Cardiac fibroblast (primary cell): ENCODE data around the gene TOP2B.

Source experiments
- DNase-seq, 2 donors: peaks; one replicate each; pipeline versions ENCODE4 v3.0.0 to v3.0.0-alpha.2; 2010; ENCODE audit warnings: low read depth in 2 of 2
- H3K4me3 ChIP-seq, 2 donors: replicated peaks in 1 of 2; 1 replicate in 1 of 2; 2 replicates in 1 of 2; pipeline ENCODE4 v1.5.1; 2011; ENCODE audit warnings: low read depth in 2 of 2, low read length in 2 of 2, mild to moderate bottlenecking in 2 of 2, moderate library complexity in 1 of 2
- TF ChIP-seq, protein P1 (sequence below): IDR thresholded peaks from one replicate; pipeline ENCODE4 v1.5.1; 2011; ENCODE audit warnings: low read depth, mild to moderate bottlenecking, low read length, inconsistent platforms

TOP2B gene

GRCh38 chr3:25586167-25586505 is 78.6 kb downstream of the TOP2B start:
- TF ChIP-seq, protein P1, sequence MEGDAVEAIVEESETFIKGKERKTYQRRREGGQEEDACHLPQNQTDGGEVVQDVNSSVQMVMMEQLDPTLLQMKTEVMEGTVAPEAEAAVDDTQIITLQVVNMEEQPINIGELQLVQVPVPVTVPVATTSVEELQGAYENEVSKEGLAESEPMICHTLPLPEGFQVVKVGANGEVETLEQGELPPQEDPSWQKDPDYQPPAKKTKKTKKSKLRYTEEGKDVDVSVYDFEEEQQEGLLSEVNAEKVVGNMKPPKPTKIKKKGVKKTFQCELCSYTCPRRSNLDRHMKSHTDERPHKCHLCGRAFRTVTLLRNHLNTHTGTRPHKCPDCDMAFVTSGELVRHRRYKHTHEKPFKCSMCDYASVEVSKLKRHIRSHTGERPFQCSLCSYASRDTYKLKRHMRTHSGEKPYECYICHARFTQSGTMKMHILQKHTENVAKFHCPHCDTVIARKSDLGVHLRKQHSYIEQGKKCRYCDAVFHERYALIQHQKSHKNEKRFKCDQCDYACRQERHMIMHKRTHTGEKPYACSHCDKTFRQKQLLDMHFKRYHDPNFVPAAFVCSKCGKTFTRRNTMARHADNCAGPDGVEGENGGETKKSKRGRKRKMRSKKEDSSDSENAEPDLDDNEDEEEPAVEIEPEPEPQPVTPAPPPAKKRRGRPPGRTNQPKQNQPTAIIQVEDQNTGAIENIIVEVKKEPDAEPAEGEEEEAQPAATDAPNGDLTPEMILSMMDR: no peak
- no peak for DNase-seq
- no peak overlapping the region for H3K4me3 ChIP-seq

- no peak for DNase-seq
- TF ChIP-seq, protein P1: no peak
Observed at GRCh38 chr3:25585361-25586166, 79.1 kb downstream of the TOP2B start.

DNA sequence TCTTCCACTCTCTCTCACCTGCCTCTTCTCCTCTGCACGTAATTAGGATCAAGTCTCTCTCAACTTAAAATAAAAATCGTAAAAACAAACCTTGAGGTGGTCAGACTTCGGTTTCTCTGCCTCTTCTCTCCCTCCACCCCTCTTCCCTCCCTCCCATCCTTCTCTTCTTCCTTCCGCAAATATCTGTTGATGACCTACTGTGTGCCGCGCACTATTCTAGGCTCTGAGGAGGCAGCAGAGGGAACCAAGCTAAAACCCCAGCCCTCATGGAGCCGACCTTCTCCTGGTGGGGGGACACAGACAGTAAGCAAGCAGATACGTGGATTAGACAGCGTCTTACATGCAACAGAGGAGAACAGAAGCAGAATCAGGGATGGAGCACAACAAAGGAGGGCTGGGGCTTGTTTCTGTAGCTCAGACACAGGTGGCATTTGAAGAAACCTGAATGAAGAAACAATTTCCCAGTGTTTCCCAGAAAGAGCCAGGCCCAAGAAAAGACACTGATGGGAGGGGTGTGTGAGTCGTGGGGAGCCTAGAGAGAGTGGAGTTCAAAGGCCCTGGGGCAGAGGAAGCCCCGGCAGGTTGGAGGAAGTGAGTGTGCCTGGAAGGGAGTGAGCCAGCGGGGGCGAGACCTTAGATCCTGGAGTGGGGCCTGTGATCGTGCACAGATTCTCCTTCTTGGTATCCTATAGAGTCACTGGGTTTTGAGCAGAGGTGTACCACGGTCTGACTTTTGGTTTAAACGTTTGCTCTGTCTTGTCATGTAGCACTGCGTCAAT is 80.5 kb downstream of the TOP2B start:
- H3K4me3 ChIP-seq: no peak overlapping the region
- TF ChIP-seq, protein P1: no peak

More at GRCh38 chr3:25585361-25586166, 79.1 kb downstream of the TOP2B start:
- no peak overlapping the region for H3K4me3 ChIP-seq

DNA sequence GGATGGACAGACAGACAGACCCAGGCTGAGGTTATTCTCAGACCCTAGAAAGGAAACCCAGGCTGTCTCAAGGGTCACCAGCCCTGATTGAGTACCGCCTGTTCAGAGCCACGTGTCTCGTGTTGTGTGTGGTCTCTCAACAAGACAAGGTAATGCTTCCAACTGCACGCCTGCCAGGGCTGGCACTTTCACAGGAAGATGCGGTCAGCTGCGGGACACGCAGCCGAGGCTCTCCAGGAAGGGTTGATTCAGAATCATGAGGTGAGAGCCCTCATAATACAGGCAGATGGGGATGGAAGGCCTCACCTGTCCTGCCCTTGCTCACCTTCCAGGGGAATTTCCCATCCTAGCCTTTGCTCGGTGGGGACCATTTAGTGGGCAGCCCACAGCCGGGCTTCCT is 81.4 kb downstream of the TOP2B start:
- DNase-seq: no peak
- H3K4me3 ChIP-seq: no peak overlapping the region
- TF ChIP-seq, protein P1: no peak

More for the DNA sequence above, 80.5 kb downstream of the TOP2B start:
- DNase-seq: no peak

DNA sequence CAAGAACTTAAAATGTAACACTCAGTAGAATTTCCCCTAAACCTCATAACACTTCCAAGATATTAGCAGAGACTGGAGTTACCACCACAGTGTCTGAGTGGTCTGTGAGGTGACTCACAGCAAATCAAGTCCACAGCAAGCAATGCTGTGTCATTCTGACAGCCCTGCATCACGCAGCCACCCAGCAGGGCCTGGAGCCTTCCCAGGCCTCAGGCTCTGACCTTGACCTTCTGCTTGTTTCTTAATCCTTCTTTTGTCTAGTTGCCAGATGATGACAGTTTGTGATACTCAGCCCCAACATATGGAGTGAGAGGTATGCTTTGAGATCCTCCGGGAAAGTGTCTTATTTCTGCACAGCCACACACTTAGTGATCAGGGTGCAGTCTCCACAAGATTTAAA is 82.5 kb downstream of the TOP2B start:
- H3K4me3 ChIP-seq: no peak overlapping the region
- TF ChIP-seq, protein P1: no peak
- DNase-seq: peak; percentile 62 to 92

- TF ChIP-seq, protein P1: no peak
- no peak for DNase-seq
- no peak overlapping the region for H3K4me3 ChIP-seq
Observed at GRCh38 chr3:25581823-25582222, 82.9 kb downstream of the TOP2B start.
